ENCODE measurements around the gene DHX16. TPM values are rescaled to one million over a fixed set of nuclear protein-coding genes. Genes with fewer than 3 reads are reported as not detected.

DHX16 gene
- total and polyA plus RNA-seq, 2 of the 8 experiments (the other 6 are each of a cell fraction or from before 2014, with no cell fraction given): 27.4 to 44.4 TPM

- H3K36me3 ChIP-seq (ENCODE audit: control insufficient read depth in 2 of 4, insufficient read depth in 4 of 4, low read length in 3 of 4): no peaks in the 10 kb centered on the region; a peak in 1 of 8 replicates
- 0 out of 2 replicates have a peak within 1 kb of the TSS, but pooled peaks have one; percentile 90 for H2BK12ac ChIP-seq (ENCODE audit: low read depth, low read length)
- peak within 1 kb of the TSS; percentile 79 for H3K56ac ChIP-seq (replicated peaks; ENCODE audit: insufficient read length, low read depth, low read length)
- TF ChIP-seq SAP30 (IDR thresholded peaks at IDR 0.05; ENCODE audit: insufficient read depth, insufficient replicate concordance, low read length) (peak; percentile 30), SIN3A (conservative IDR thresholded peaks at IDR 0.05 in 1 of 2, IDR thresholded peaks at IDR 0.05 in 1 of 2; ENCODE audit: low read depth in 1 of 2, low read length in 2 of 2) (no peak), SIX5 (IDR thresholded peaks at IDR 0.05; ENCODE audit: low read depth, low read length) (no peak)
- peak within 1 kb of the TSS; percentile 93 for H3K18ac ChIP-seq (ENCODE audit: extremely low read depth, low read length)
- peak within 1 kb of the TSS; percentile 85 for H4K91ac ChIP-seq (replicated peaks; ENCODE audit: insufficient read length, low read length)
- H3K9ac ChIP-seq (replicated peaks in 1 of 4; ENCODE audit: extremely low read depth in 1 of 4, low read depth in 3 of 4, low read length in 3 of 4): peak within 1 kb of the TSS; percentile 39 to 59 (median 50)
- H3K27ac ChIP-seq (ENCODE audit: low read depth, low read length): peak within 1 kb of the TSS; percentile 35; the same call in 1 of the 2 replicates
- H2BK5ac ChIP-seq (ENCODE audit: low read depth, low read length): peak within 1 kb of the TSS; percentile 78; the same call in 1 of the 2 replicates
- no peaks in the 10 kb centered on the region for H3K9me3 ChIP-seq (ENCODE audit: insufficient read depth in 2 of 2, low read depth in 1 of 2, low read length in 1 of 2)
- no peaks in the 10 kb centered on the region for H3K27me3 ChIP-seq (replicated peaks in 1 of 4; ENCODE audit: control insufficient read depth in 3 of 4, extremely low read depth in 1 of 4, insufficient read depth in 3 of 4, low read length in 3 of 4)
- FAIRE-seq (no peak), DNase-seq (ENCODE audit: low read depth in 1 of 2, low spot score in 2 of 2) (no peak)
- H3K4me3 ChIP-seq (ENCODE audit: extremely low read depth in 1 of 4, insufficient read depth in 2 of 4, low read depth in 3 of 4, low read length in 4 of 4): peak within 1 kb of the TSS; percentile 49 to 97 (median 80)
- no peak within 1 kb of the TSS for H2BK120ac ChIP-seq (replicated peaks; ENCODE audit: low read depth, low read length)
- H3K23me2 ChIP-seq (ENCODE audit: low read depth, low read length): peaks cover 15% of the 10 kb centered on the region
- H4K8ac ChIP-seq (ENCODE audit: extremely low read depth, insufficient read depth, low read length): peak within 1 kb of the TSS; percentile 37
- peaks cover 4% of the 10 kb centered on the region; the same call in 1 of the 2 replicates for H3K79me1 ChIP-seq (ENCODE audit: low read depth, low read length)
- H2AK5ac ChIP-seq (ENCODE audit: low read depth, low read length): no peak within 1 kb of the TSS; the same call in 1 of the 2 replicates
- H3K4me1 ChIP-seq (replicated peaks in 1 of 4; ENCODE audit: control insufficient read depth in 3 of 4, insufficient read depth in 4 of 4, low read length in 3 of 4): peaks cover 7 to 49% (median 31%) of the 10 kb centered on the region in 4 experiments
- no peak within 1 kb of the TSS for H3K23ac ChIP-seq (ENCODE audit: insufficient read length)
- no peak within 1 kb of the TSS for H3K14ac ChIP-seq (ENCODE audit: insufficient read length)
- H4K20me1 ChIP-seq (replicated peaks in 1 of 2; ENCODE audit: control insufficient read depth in 1 of 2, insufficient read depth in 2 of 2, low read length in 2 of 2): peaks cover 3 to 5% of the 10 kb centered on the region in 2 experiments
- POLR2A ChIA-PET (ENCODE audit: partially characterized antibody): interaction anchor here (0.6 to 18.7 kb wide), 6 partner anchors 8 to 38 kb away, joined by 3 to 388 read pairs (median 4); partner anchors contain the start of genes MDC1 and TUBB
- H3K4me2 ChIP-seq (ENCODE audit: insufficient read depth in 1 of 2, low read depth in 2 of 2, low read length in 2 of 2): peak within 1 kb of the TSS; percentile 96 to 98
- H2BK15ac ChIP-seq (ENCODE audit: low read length): peak within 1 kb of the TSS; percentile 46; the same call in 1 of the 2 replicates
- H3K4ac ChIP-seq (replicated peaks; ENCODE audit: insufficient read length, low read depth, low read length): peak within 1 kb of the TSS; percentile 75
- 0 out of 2 replicates have a peak within 1 kb of the TSS, but pooled peaks have one; percentile 72 for H2BK20ac ChIP-seq (ENCODE audit: low read length)
- CTCF ChIA-PET (ENCODE audit: partially characterized antibody): interaction anchor here (1.2 to 11.0 kb wide), 7 partner anchors 10 to 89 kb away, joined by 3 to 147 read pairs (median 10); partner anchors contain the start of gene DHX16
- WGBS, 2 experiments (ENCODE audit: extremely low coverage in 1 of 2, insufficient coverage in 1 of 2, insufficient read length in 1 of 2, insufficient replicate concordance in 2 of 2, low coverage in 1 of 2, low lambda C conversion rate in 2 of 2, missing lambda C conversion rate in 1 of 2): 7% methylated on average over 16 of the region's 41 CpGs; no CpG with 5 or more reads in 1 of the 2 experiments
- no peak within 1 kb of the TSS for H2AFZ ChIP-seq (ENCODE audit: low read length)
- H4K5ac ChIP-seq (ENCODE audit: insufficient read length, low read depth, low read length): peak within 1 kb of the TSS; percentile 75
- H3K79me2 ChIP-seq (ENCODE audit: control insufficient read depth in 1 of 2, insufficient read depth in 2 of 2, low read length in 2 of 2): peaks cover 0 to 18% of the 10 kb centered on the region in 2 experiments; a peak in 3 of 4 replicates
Observed at GRCh38 chr6:30686009-30686907, 13.5 kb upstream of the DHX16 start, which contains the start of gene PPP1R18. Gene PPP1R18, minus strand, starts transcription at chr6:30686645. Its CDS starts 627 bp downstream, at chr6:30686018.

Data from H1 (cell line).